GM03348 (cell line): ENCODE results near the gene TBC1D22A.

Source experiments
- DNase-seq: peaks from one replicate; pipeline ENCODE4 v3.0.0; 2012; ENCODE audit warnings: low spot score

The TBC1D22A gene

DNA sequence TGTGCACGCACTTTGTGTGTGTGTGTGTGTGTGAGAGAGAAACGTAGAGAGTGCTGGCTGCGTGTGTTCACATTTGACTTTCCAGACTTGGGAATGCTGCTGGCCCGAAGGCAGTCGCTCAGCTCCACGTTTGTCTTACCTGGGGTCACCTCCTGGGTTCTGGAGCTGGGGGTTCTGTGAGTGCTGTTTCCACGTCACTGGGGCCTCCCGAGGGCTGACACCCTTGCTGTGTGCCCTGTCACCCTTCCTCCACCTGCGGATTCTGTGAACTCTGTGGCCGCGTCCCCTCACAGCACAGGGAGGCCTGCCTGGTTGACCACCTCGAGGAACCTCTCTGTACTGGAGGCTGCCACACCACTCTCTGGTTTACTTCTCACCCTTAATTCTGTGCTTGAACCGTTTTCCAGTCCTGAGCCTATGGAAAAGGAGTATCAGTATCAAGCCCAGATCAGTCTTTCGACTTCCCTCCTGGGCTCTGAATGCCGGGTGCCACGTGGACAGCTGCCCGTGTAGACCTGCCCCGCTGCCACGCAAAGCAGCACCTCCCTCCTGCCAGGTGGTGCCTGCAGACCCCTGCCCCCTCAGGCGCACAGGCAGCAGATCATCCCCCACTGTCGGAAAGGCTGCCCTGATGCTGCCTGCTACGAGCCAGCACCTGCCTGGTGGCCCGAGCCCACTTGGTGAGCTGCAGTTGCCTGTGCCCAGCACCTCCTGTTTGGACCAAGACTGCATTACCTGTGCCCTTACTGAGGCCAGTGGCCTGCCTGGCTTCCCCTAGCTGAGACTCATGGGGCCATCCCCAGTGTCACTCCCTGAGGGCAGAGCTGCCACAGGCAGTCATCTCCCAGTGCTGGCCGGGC is 233.3 kb downstream of the TBC1D22A start:
- DNase-seq, result no peak

DNA sequence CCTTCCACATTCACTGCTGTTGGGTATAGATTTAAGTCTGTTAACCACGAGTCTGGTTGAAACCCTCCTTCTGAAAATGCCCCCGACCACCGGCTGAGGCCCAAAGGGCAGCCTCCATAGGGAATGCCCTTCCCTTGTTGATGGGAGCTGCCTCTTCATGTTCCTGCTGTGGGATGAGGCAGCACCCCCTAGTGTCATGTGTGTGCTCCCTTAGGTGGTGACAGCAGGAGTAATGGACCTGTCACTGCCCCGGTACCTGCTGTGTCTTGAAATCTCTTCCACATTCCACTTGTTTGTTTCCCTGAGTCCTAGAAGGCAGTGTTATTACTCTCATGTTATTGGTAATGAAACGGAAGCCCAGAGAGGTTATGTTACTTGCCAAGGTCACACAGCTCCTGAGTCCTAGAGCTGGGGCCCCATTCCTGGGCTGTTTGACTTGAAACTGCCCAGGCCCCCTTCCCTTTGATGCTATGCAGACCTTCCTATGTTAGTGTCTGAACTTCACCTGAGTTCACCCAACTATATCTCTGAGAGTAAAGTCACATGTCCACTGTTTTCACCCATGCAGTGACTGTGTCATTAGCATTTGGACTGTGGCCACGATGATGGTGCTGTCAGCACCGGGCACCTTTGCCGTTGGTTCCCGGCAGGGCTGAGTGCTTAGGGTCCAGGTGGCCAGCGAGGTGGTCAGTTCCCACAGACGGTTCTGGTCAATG is 234.3 kb downstream of the TBC1D22A start:
- DNase-seq, result no peak

DNA sequence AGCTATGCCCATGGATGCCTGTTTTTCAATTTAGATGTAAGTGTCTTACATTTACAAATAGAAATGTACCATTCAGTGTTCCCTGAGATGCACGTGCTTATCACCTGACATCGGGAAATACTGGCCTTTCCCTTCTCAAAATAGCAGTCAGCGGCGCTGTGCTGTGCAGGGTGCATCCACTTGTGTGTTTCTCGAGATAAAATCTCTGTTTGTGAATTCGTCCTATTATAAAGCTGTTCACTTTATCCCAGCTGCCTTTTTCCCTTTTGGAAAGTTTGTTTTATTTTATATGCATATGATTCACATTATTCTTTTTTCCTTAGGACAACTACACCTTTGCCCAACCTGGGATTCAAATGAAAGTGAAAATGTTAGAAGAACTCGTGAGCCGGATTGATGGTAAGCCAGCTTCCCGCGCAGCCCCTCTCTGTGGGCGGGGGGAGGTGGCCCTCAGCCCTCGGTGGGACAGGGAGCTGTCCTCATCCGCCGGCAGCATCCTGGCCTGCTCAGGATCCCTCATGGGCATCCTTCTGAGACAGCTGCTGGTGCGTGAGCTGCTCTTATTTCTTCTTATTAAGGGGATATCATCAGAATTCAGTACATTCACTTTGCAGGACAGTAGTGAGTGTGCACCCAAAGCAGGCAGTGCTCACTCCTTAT is 235.0 kb downstream of the TBC1D22A start:
- no peak for DNase-seq

DNA sequence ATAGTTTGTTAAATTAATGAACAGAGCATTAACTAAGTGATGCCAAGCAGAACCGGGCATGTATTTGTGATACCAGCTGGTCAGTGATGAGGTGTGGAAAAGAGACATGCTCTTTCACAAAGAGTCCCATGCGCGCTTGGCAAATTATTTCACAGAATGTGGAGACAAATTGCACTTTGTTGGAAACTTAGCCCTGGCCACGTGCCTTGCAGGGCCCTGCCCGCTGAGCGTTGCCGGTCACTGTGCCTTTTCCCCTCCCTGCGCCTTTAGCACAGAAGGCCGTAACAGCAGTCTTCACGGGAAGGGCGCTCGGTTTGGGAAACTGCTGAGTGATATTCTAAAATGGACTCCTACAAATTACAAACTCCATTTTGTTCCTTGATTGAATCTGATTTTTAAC is 235.9 kb downstream of the TBC1D22A start:
- no peak for DNase-seq

DNA sequence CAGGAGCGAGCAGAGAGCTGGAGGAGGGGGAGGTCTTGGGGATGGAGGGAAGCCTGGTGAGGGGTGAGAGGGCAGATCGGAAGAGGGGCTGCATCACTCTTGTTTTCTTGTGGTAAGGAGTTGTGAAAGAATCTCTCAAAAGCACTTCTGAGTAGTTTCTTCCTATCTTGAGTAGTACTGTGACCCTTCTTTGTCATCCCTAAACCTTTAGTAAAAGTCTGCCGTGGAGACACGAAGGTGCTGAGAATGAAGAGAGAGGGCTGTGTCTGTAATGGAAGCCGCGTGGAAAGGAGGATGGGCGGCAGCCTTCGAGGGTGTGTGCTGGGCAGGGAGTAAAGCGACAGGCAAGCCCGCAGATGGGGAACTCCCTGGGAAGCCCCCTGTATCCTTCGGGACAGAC is 237.8 kb downstream of the TBC1D22A start:
- no peak for DNase-seq

DNA sequence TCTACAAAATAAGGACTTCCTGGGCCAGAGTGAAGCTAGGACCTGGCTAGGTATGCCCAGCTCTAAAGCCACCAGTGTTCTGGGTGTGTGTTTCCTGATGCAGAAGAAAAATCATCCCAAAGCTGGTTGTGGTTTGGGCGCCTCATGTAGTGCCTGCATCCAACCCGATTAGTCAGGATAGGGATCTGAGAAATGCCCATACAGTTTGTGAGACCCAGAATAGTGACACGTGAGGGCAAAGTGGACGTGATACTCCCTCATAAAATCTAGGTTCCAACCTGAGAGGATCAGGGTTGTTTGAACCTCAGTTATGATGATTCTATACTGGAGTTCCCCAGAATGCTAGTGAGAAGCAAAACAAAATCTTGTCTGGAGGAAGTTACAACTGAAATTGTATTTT is 238.4 kb downstream of the TBC1D22A start:
- DNase-seq, result no peak

DNA sequence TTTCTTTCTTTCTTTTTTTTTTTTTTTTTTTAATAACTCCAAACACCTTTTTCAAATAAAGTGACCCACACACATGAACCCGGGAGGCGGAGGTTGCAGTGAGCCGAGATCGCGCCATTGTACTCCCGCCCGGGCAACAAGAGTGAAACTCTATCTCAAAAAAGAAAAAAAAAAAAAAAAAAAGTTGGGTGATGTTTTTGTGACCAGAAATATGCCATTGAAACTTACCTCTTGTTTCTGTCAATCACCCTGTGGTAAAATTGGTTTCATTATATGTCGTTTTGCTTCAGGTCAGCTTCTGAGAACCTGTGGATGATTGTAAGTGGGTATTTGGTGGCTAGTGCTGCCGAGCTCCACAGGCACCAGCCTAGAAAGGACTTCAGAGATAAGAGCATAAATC is 238.8 kb downstream of the TBC1D22A start:
- DNase-seq, result no peak

DNA sequence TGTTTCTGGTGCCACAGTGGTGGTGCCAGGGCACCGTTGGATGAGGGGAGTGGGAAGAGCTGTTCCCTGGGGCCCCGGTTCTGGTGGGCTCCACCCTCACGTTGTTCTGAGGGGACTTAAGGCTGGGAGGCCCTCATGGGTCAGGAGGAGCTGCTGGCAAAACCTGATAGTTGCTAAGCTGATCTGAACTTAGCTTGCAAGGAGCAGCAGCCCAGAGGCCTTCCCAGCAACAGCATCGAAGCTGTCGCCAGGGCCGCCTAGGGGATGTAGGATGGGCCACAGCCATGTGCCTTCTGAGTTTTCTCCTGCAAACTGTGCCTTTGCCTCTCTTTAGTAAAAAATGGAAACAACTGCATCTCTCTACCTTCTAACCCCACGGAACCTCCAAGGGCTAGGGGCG is 240.2 kb downstream of the TBC1D22A start:
- DNase-seq, result no peak

DNA sequence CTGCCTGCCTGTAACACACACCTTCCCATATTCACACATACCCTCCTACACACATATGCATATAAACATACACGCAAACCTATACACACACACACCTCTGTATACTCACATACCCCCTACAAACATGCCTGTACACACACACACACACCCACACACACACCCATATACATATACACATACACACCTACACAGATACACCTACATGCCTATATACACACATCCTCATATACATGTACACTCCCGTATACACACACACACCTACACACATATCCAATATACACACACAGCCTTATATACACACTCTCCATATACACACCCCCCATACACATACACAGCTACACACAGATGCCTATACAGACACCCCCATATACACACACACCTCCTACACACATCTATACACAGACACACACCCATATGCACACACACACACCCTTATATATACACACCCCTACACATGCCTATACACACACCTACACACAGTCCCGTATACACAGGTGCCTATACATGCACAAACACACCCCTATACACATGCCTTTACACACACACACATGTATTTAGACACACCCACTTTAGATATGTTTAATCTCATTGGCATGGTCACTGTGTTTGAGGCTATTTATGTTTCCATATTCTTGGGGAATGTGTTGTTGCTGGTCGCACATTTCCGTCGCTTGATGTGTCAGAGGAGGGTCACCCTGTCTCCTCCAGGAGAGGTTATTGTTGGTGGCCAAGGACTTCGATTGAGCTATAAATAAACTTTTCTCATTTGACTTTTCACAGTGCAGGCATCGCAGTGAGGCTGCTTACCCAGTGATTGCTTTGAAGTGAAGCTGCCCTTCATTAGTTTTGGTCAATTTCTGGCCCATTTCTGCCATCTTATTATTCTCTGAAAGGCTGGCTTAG is 243.3 kb downstream of the TBC1D22A start:
- DNase-seq, result no peak

DNA sequence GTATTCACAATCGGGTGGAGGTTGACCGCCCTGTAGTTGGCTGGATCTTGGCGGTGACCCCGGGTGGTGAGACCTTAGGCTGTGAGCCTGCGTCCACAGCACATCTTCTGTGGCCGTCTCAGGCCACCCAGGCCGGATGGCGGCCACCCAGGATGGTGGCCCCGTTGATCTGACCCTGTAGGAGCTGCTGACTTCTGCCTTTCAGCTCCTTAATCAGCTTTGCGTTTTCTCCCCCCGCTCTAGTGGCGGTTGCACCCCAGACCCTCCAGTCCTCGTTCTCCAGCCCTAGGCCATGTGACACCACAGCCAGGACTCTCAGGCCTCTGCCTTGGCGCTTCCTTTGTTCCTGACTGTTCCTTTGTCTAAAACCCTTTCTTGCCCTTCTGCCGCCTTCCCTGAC is 244.0 kb downstream of the TBC1D22A start:
- no peak for DNase-seq

DNA sequence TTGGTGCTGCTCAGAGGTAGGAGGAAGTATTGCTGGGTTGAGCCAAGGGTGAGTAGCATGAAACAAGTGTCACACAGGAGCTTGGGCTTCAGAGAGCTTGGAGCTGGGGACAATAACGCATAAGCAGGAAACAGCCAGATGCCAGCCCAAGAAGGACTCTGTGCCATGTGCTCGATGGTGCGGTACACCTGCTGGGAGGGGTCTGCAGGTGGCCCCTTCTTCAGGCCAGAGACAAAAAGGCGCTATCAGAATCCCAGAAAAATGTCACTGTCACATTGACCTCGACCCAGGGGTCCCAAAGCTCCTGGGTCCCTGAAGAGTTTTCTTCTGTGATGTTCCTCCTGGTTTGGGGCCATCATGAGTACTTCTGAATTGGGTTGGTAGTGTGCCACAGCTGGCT is 244.4 kb downstream of the TBC1D22A start:
- DNase-seq, result no peak

DNA sequence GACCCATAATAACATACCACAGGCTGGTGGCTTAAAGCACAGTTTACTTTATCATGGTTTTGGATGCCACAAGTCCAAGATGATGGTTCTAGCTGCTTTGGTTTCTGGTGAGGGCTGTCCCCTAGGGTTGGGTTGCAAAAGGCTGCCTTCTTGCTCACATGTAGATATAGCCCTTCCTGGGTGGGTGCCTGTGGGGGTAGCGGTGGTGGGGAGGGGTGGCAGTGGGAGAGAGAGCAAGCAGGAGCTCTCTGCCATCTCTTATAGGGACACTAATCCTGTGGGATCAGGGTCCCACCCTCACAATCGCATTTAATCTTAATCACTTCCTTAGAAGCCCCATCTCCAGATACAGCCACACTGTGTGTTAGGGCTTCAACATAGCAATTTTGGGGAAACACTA is 245.0 kb downstream of the TBC1D22A start:
- DNase-seq, result no peak

DNA sequence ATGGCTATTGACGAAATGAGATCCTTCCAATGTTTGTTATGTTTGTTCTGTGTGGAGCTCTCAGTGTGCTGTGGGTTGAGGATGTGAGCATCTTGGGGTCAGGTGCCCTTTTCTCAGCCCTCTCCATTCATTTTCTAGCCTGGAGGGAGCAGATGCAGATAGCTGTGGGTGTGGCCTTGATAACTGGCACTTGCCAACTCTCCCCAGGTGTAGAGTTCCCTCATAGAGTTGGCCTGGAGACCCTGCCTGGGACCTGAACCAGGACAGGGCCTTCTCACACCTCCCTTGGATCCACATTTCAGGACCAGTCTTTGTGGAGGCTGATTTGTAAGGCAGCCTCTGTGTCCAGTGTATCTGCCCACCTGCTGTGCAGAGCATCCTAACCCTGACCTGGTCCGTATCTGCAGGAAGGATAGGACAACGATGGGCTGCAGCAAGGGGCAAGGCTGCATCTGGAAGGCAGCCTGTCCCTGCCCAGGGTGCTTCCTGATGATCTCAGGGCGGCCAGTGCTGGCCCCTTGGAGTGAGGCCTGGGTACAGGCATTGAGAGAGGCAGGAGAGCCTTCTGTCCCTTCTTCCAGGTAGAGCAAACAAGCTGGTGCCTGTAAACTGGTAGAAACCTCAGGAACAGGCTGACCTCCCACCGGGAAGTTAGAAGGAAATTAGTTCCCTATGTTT is 245.9 kb downstream of the TBC1D22A start:
- no peak for DNase-seq

DNA sequence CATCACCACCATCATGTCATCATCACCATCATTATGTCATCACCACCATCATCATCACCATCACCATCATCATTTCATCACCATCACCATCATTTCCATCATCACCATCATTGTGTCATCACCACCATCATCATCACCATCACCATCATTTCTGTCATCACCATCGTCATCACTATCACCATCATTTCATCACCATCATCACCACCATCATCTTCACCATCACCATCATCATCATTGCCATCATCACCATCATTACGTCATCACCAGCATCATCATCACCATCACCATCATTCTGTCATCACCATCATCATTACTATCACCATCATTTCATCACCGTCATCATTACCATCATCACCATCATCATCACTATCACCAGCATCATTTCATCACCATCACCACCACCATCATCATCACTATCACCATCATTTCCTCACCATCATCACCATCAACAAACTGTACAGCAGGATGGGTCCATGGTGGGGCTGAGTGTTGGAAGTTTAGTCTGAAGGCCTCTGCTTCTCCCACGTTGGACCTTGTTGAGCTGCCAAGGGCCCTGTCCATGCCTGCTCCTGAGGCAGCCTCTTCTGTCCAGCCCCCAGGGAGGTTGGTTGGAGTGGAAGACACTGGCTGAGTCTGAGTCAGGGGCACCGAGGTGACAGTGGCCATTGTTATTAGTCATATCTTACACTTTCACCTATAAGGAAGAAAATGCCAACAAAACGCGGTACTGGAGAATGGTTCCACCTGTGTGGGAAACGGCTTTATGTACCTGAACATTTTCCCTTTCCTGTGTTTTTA is 247.1 kb downstream of the TBC1D22A start:
- no peak for DNase-seq

DNA sequence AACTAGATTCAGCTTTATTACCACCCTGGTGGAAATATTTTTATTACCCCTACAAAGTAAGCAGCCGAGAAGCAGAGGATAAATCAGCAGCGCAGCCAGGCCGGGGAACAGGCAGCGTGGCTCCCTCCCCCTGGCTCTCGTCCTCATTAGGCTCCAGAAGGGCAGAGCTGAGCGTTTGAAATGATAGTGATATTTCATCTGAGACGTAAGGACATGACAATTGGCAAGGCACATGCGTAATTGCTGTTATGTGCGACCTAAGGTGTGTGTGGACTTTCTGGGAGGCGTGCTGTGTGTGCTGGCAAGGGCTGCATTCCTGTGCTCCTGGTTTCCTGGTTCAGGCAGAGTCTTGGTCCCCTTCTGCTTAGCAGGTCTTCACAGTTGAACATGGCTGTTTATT is 247.8 kb downstream of the TBC1D22A start:
- DNase-seq, result no peak

DNA sequence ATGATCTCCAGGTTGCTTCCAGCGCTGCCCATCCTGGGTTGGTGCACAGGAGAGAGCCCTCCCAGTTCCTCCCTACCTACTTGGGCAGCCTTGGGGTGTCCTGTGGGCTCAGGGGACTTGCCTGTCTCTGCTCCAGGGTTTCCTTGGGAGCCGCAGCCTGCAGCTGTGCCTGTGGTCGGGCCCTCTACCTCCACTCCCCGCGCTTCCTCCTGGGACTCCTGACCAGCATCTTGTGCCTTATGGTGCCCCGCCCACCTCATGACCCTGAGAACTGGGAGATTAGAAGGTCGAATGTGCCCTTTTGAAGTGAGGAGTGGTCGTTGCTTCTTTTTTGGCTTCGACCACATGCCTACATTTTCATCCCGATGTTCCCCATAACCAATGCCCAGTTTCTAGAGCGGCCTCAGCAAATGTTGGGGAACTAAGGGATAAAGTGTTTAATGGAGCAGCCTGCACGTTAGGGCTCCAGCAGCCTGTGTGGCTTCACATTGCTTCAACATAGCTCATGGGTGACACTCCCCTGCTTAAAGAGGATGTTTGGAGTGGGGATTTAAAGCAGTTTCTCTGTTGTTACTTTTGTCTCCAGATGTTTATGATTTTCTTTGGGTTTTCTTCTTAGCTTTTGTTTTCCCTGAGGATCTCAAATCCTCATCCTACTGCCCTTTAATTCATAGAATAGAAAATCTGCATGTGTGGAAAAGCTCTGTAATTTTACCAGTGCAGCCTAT is 248.8 kb downstream of the TBC1D22A start:
- DNase-seq, result peak; percentile 43

DNA sequence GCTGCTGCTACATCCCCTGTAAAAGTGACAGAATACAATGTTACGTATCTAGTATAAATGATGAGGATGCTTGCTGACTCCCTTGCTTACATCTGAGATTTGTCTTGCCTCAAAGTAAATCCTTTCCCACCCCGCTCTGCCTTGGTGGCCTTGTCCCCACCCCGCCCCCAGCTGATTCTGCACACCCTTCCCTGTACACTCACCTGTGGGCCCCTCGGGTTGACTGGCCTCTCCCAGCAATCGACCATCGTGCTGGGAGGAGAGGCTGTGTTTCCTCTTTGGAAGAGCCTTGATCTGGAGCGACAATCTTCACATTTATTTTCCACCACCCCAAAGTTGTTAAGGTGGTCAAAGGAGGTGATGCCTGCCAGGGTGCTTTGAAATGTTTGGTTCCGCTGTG is 249.4 kb downstream of the TBC1D22A start:
- no peak for DNase-seq

DNA sequence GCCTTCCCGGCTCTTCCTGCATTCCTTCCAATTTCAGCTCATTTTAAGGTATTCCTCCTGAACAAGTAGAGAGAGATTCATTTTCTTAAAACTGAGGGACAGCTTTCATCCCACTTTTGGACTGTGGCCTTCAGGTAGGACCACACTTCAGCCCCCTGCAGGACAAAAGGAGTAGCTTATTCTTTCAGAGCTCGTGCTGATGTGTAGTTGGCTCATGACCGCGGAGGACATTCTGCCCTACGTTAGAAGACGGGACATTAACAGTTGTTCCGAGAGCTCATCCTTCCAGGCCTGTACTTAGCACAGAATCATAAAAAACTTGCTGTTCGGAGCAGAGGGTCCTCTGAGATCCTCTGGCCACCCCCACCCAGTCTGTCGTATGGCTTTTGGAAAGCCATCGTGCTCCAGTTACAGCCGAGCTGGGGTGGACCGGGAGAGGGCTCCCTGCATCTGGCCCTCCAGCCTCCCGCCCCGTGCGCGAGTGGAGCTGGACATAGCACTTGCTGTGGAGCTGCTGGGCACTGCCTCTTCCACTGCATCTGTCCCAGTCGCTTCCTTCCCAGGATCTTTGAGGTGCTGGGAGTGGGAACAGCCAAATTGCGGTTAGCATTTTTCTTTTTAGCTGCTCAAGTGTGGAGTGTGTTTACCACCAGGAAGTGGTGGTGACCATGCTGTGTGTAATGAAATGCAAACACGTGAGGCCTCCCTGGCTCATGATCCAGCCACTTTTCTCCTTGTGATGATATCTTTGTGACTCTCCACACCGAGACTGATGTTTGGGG is 250.3 kb downstream of the TBC1D22A start:
- DNase-seq, result no peak
